Measurements from ENCODE around the gene CRYBA4. TPM values are rescaled to one million over a fixed set of nuclear protein-coding genes. Genes with fewer than 3 reads are reported as not detected.

CRYBA4 gene
- total and polyA plus RNA-seq, 10 of the 15 experiments (the other 5 are each of a cell fraction or from before 2014, with no cell fraction given) = 0.12 to 0.17 TPM; not detected in 8

- no peak for TF ChIP-seq ZNF592 (IDR thresholded peaks at IDR 0.05)
- no peak for TF ChIP-seq USF1 (IDR thresholded peaks at IDR 0.05; ENCODE audit: borderline replicate concordance, extremely low read length, insufficient read depth, low read depth, low read length)
- no peak for TF ChIP-seq HDGF (IDR thresholded peaks at IDR 0.05)
- no peak for TF ChIP-seq SMC3 (IDR thresholded peaks at IDR 0.05; ENCODE audit: borderline replicate concordance, low read length)
- no peak for TF ChIP-seq TBL1XR1 (IDR thresholded peaks at IDR 0.05; ENCODE audit: low read depth, low read length)
- TF ChIP-seq ZBTB40 (IDR thresholded peaks at IDR 0.05; ENCODE audit: borderline replicate concordance) = no peak
- TF ChIP-seq DPF2 (IDR thresholded peaks at IDR 0.05) = no peak
- TF ChIP-seq, protein P1, sequence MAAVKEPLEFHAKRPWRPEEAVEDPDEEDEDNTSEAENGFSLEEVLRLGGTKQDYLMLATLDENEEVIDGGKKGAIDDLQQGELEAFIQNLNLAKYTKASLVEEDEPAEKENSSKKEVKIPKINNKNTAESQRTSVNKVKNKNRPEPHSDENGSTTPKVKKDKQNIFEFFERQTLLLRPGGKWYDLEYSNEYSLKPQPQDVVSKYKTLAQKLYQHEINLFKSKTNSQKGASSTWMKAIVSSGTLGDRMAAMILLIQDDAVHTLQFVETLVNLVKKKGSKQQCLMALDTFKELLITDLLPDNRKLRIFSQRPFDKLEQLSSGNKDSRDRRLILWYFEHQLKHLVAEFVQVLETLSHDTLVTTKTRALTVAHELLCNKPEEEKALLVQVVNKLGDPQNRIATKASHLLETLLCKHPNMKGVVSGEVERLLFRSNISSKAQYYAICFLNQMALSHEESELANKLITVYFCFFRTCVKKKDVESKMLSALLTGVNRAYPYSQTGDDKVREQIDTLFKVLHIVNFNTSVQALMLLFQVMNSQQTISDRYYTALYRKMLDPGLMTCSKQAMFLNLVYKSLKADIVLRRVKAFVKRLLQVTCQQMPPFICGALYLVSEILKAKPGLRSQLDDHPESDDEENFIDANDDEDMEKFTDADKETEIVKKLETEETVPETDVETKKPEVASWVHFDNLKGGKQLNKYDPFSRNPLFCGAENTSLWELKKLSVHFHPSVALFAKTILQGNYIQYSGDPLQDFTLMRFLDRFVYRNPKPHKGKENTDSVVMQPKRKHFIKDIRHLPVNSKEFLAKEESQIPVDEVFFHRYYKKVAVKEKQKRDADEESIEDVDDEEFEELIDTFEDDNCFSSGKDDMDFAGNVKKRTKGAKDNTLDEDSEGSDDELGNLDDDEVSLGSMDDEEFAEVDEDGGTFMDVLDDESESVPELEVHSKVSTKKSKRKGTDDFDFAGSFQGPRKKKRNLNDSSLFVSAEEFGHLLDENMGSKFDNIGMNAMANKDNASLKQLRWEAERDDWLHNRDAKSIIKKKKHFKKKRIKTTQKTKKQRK (IDR thresholded peaks at IDR 0.05; ENCODE audit: low read depth, low read length) = no peak
- no peak for TF ChIP-seq CHD2 (IDR thresholded peaks at IDR 0.05; ENCODE audit: borderline replicate concordance, low read depth, low read length)
- TF ChIP-seq PML (IDR thresholded peaks at IDR 0.05; ENCODE audit: low read length) = no peak
- TF ChIP-seq CHD4 (IDR thresholded peaks at IDR 0.05) = no peak
- no peak for TF ChIP-seq MLLT1 (IDR thresholded peaks at IDR 0.05)
- no peak for TF ChIP-seq CHD1 (IDR thresholded peaks at IDR 0.05; ENCODE audit: low read depth, low read length)
- TF ChIP-seq MYB (IDR thresholded peaks at IDR 0.05; ENCODE audit: borderline replicate concordance, low read depth, low read length) = no peak
Observed at GRCh38 chr22:26614322-26614721, 7.4 kb upstream of the CRYBA4 start (continued).
